Neural progenitor cell (in vitro differentiated cells): ENCODE results near the gene CCDC18. TPM values are rescaled to one million over a fixed set of nuclear protein-coding genes. Genes with fewer than 3 reads are reported as not detected.

ENCODE experiments used
- DNase-seq: peaks from one replicate; pipeline ENCODE4 v3.0.0-alpha.2; 2016; ENCODE audit warnings: low spot score
- H2AFZ ChIP-seq: fragments of 200-600 bp; sonication (generic); replicated peaks from 2 replicates; pipeline ENCODE4 v1.6.1; 2016; ENCODE audit warnings: antibody characterized with exemption
- H3F3A ChIP-seq: fragments of 200-600 bp; sonication (generic); 2 replicates; pipeline ENCODE4 v1.6.1; 2016; ENCODE audit warnings: antibody characterized with exemption, low read depth
- H3K27ac ChIP-seq: fragments of 200-600 bp; sonication (generic); 2 replicates; pipeline ENCODE4 v1.5.1; 2016; ENCODE audit warnings: mild to moderate bottlenecking
- H3K27me3 ChIP-seq: fragments of 200-600 bp; sonication (generic); 2 replicates; pipeline ENCODE4 v1.6.1; 2016; ENCODE audit warnings: mild to moderate bottlenecking, moderate library complexity
- H3K36me3 ChIP-seq: fragments of 200-600 bp; sonication (generic); 2 replicates; pipeline ENCODE4 v1.5.1; 2016
- H3K4me1 ChIP-seq: fragments of 200-600 bp; sonication (generic); 2 replicates; pipeline ENCODE4 v1.6.1; 2016; ENCODE audit warnings: mixed run types
- H3K4me2 ChIP-seq: fragments of 200-600 bp; sonication (generic); 2 replicates; pipeline ENCODE4 v1.6.1; 2016
- H3K4me3 ChIP-seq: fragments of 200-600 bp; sonication (generic); 2 replicates; pipeline ENCODE4 v1.5.1; 2016
- H3K79me2 ChIP-seq: fragments of 200-600 bp; sonication (generic); 2 replicates; pipeline ENCODE4 v1.6.1; 2016; ENCODE audit warnings: low read depth
- H3K9ac ChIP-seq: fragments of 200-600 bp; sonication (generic); 2 replicates; pipeline ENCODE4 v1.6.1; 2016
- H3K9me3 ChIP-seq: fragments of 200-600 bp; sonication (generic); 2 replicates; pipeline ENCODE4 v1.5.1; 2016; ENCODE audit warnings: low read depth
- H4K20me1 ChIP-seq: fragments of 200-600 bp; sonication (generic); 2 replicates; pipeline ENCODE4 v1.6.1; 2016; ENCODE audit warnings: low read depth
- H3K27ac Mint-ChIP-seq: 3 replicates; pipeline ENCODE4 v1.8.0; 2021; ENCODE audit warnings: mixed read lengths
- H3K27me3 Mint-ChIP-seq: 2 replicates; pipeline ENCODE4 v1.8.0; 2022; ENCODE audit warnings: low read depth, mild to moderate bottlenecking, inconsistent platforms, moderate library complexity, mixed read lengths; ENCODE audit not compliant: insufficient read depth
- H3K36me3 Mint-ChIP-seq: 3 replicates; pipeline ENCODE4 v1.8.0; 2021; ENCODE audit warnings: mixed read lengths
- H3K4me1 Mint-ChIP-seq: 3 replicates; pipeline ENCODE4 v1.8.0; 2021; ENCODE audit warnings: mixed read lengths
- H3K4me3 Mint-ChIP-seq: 3 replicates; pipeline ENCODE4 v1.8.0; 2021; ENCODE audit warnings: mild to moderate bottlenecking, moderate library complexity, mixed read lengths
- H3K9me3 Mint-ChIP-seq: 3 replicates; pipeline ENCODE4 v1.8.0; 2020; ENCODE audit warnings: mixed read lengths
- CTCF ChIP-seq: fragments of 200-600 bp; sonication (generic); IDR thresholded peaks from 2 replicates; pipeline ENCODE4 v1.5.1; 2017; ENCODE audit warnings: antibody characterized with exemption, mild to moderate bottlenecking
- EZH2 ChIP-seq: fragments of 200-600 bp; sonication (generic); IDR thresholded peaks from 2 replicates; pipeline ENCODE4 v1.6.1; 2017; ENCODE audit warnings: antibody characterized with exemption, mild to moderate bottlenecking, moderate library complexity
- EZH2phosphoT487 ChIP-seq: fragments of 200-600 bp; sonication (generic); IDR thresholded peaks from 2 replicates; pipeline ENCODE4 v1.6.1; 2017; ENCODE audit warnings: antibody characterized with exemption
- total RNA-seq: library from RNA; depleted of rRNA; stranded (reverse); fragments of >200 nt; gene quantifications from 2 replicates; pipeline ENCODE4 v1.2.3, GENCODE V29; 2015; ENCODE audit warnings: low replicate concordance

CCDC18 gene
- total RNA-seq, 1 donor from 2014 or later: 54.4 TPM

GRCh38 chr1:93137604-93138292 lies 42.8 kb upstream of the CCDC18 start:
- peaks cover 2% of the 10 kb centered on the region for H4K20me1 ChIP-seq
- no peaks in the 10 kb centered on the region for H3K9me3 ChIP-seq
- peaks cover 18% of the 10 kb centered on the region for H3F3A ChIP-seq
- peaks cover 60% of the 10 kb centered on the region for H3K36me3 ChIP-seq
- peaks cover 11% of the 10 kb centered on the region for H3K79me2 ChIP-seq
- H3K27ac Mint-ChIP-seq: no peak overlapping the region
- H3K4me2 ChIP-seq: no peak overlapping the region
- H3K27me3 Mint-ChIP-seq: no peaks in the 10 kb centered on the region
- DNase-seq: no peak
- H3K4me3 Mint-ChIP-seq: no peak overlapping the region
- no peak overlapping the region for H3K9ac ChIP-seq
- no peak overlapping the region for H3K4me3 ChIP-seq
- H2AFZ ChIP-seq: no peak overlapping the region
- TF ChIP-seq CTCF: no peak
- no peak for TF ChIP-seq EZH2phosphoT487
- no peak for TF ChIP-seq EZH2
- H3K36me3 Mint-ChIP-seq: peaks cover 16% of the 10 kb centered on the region
- H3K27ac ChIP-seq: no peak overlapping the region
- no peaks in the 10 kb centered on the region for H3K4me1 ChIP-seq
- H3K4me1 Mint-ChIP-seq: no peaks in the 10 kb centered on the region
- H3K9me3 Mint-ChIP-seq: no peaks in the 10 kb centered on the region
- H3K27me3 ChIP-seq: no peaks in the 10 kb centered on the region

GRCh38 chr1:93140106-93140505 lies 40.4 kb upstream of the CCDC18 start:
- Histone ChIP-seq H3K9me3 (no peaks in the 10 kb centered on the region), H3K4me2 (no peak overlapping the region), H3K4me1 (no peaks in the 10 kb centered on the region), H3K36me3 (peaks cover 50% of the 10 kb centered on the region), H2AFZ (no peak overlapping the region), H3K27ac (no peak overlapping the region), H3K79me2 (peaks cover 11% of the 10 kb centered on the region), H3K27me3 (no peaks in the 10 kb centered on the region), H3F3A (peaks cover 23% of the 10 kb centered on the region), H3K4me3 (no peak overlapping the region), H4K20me1 (peaks cover 2% of the 10 kb centered on the region), H3K9ac (no peak overlapping the region)
- Mint-ChIP-seq H3K4me1 (no peaks in the 10 kb centered on the region), H3K4me3 (no peak overlapping the region), H3K36me3 (peaks cover 18% of the 10 kb centered on the region), H3K27me3 (no peaks in the 10 kb centered on the region), H3K27ac (no peak overlapping the region), H3K9me3 (no peaks in the 10 kb centered on the region)
- TF ChIP-seq CTCF: no peak
- no peak for TF ChIP-seq EZH2phosphoT487
- TF ChIP-seq EZH2: no peak
- no peak for DNase-seq

- Histone ChIP-seq H3K79me2 (peaks cover 11% of the 10 kb centered on the region), H3K27ac (no peak overlapping the region), H3K36me3 (peaks cover 36% of the 10 kb centered on the region), H3F3A (peaks cover 24% of the 10 kb centered on the region), H3K4me2 (no peak overlapping the region), H3K27me3 (no peaks in the 10 kb centered on the region), H3K4me3 (no peak overlapping the region), H3K4me1 (no peaks in the 10 kb centered on the region), H2AFZ (no peak overlapping the region), H4K20me1 (peaks cover 2% of the 10 kb centered on the region), H3K9me3 (no peaks in the 10 kb centered on the region), H3K9ac (no peak overlapping the region)
- no peaks in the 10 kb centered on the region for H3K4me1 Mint-ChIP-seq
- peaks cover 3% of the 10 kb centered on the region for H3K27me3 Mint-ChIP-seq
- no peak for DNase-seq
- peaks cover 13% of the 10 kb centered on the region for H3K36me3 Mint-ChIP-seq
- H3K4me3 Mint-ChIP-seq: no peak overlapping the region
- TF ChIP-seq EZH2phosphoT487 (no peak), EZH2 (no peak), CTCF (no peak)
- H3K9me3 Mint-ChIP-seq: no peaks in the 10 kb centered on the region
- no peak overlapping the region for H3K27ac Mint-ChIP-seq
Measured at GRCh38 chr1:93142161-93142560, 38.4 kb upstream of the CCDC18 start.
